ENCODE data around the gene GCK. TPM values are rescaled to one million over a fixed set of nuclear protein-coding genes. Genes with fewer than 3 reads are reported as not detected.

The GCK gene
- total RNA-seq, 2 donors from 2014 or later, result 0.91 to 2.7 TPM

DNA sequence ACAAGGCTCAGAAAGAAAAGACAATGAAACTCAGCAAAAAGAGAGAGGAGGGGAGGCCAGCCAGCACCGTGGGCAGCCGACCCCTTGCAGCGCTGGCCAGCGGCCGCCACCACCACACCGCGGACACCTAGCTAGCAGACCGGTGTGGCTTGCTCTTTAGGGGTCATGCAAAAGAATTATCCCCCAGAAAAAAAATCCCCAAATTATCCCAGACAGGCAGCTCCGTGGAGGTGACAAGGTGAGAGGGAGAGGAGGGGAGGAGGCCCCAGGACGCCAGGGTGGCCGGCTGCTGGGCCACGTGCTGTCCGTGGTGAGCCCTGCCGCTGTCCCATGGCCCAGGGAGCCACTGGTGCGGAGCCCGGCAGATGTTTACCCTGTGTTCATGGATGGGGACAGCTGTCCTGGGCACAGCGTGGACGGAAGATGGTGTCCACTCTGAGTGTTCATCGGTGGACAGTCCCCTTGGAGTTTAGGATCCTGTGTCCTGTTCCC, 28.0 kb upstream of the GCK start:
- TF ChIP-seq POLR2A (IDR thresholded peaks at IDR 0.05), result no peak
- TF ChIP-seq CTCF (IDR thresholded peaks at IDR 0.05), result no peak
- no peak for TF ChIP-seq POLR2AphosphoS5 (IDR thresholded peaks at IDR 0.05)
- intact Hi-C loops (cut with DNase I), result no loop called here
- H3K4me1 ChIP-seq (replicated peaks), result no peaks in the 10 kb centered on the region
- H3K4me3 ChIP-seq, result no peak overlapping the region
- WGBS, result 44% methylated on average over 19 of the region's 19 CpGs
- no peaks in the 10 kb centered on the region for H3K27me3 ChIP-seq (replicated peaks; ENCODE audit: insufficient read depth)
- H3K9me3 ChIP-seq, result no peaks in the 10 kb centered on the region
- no peak for DNase-seq (ENCODE audit: low spot score)
- no peak overlapping the region for H3K27ac ChIP-seq
- H3K36me3 ChIP-seq, result no peaks in the 10 kb centered on the region

DNA sequence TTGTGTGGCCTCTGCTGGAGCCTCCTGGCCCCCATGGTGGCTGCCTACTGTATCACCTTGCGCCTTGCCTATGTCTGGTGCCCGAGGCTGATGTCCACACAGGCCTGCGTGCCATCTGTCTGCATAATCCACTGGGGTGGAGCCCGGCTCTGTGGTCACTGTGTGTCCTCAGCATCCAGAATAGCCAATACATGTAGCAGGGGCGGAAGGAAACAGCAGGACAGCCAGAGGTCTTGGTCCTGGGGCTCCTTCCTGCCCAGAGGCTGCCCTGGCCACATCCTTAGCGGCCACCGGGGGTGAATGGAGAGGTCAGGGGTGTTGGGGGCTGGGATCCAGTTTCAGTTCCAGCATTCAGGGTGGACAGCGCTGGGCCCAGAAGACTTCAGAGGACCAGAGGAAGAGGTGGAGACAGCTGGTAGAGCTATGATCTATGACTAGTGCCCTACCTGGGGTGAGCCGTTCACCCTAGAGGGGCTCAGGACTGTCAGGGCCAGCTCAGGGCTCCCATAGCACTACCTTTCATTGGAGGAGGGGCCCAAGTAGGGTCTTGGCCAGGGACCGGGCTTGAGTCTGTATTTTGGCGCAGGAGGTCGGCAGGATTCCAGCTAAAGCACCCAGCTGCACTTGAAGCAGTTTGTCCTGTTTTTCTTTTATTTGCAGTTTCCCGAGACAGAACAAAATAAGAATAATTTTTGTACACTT, 27.4 kb upstream of the GCK start:
- Histone ChIP-seq H3K36me3 (no peaks in the 10 kb centered on the region), H3K27ac (no peak overlapping the region), H3K27me3 (replicated peaks; ENCODE audit: insufficient read depth) (no peaks in the 10 kb centered on the region), H3K4me1 (replicated peaks) (no peaks in the 10 kb centered on the region), H3K9me3 (no peaks in the 10 kb centered on the region), H3K4me3 (no peak overlapping the region)
- WGBS, result 66% methylated on average over 13 of the region's 13 CpGs
- intact Hi-C loops (cut with DNase I), result no loop called here
- DNase-seq (ENCODE audit: low spot score), result no peak
- no peak for TF ChIP-seq CTCF (IDR thresholded peaks at IDR 0.05)
- TF ChIP-seq POLR2AphosphoS5 (IDR thresholded peaks at IDR 0.05), result no peak
- no peak for TF ChIP-seq POLR2A (IDR thresholded peaks at IDR 0.05)

DNA sequence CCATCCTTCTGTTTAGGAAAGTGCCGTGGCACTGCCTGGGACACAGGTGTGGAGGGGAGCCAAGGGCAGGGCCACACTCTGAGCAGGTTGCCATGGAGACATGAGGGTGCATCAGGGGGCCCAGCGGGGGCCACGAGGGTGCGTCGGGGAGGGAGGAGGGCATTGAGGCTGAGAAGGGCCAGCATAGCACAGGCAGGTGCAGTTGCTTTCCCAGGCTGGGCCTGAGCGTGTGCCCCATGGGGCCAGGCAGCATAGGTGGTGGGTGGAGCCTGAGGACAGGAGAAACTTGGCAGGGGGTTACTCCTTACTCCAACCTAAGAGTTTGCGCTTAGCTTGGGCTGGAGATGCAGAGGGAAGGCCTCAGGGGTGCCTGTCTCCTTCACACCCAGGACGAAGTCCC, 26.8 kb upstream of the GCK start:
- DNase-seq (ENCODE audit: low spot score), result no peak
- H3K27me3 ChIP-seq (replicated peaks; ENCODE audit: insufficient read depth), result no peaks in the 10 kb centered on the region
- H3K36me3 ChIP-seq, result no peaks in the 10 kb centered on the region
- H3K4me3 ChIP-seq, result no peak overlapping the region
- 52% methylated on average over 8 of the region's 8 CpGs for WGBS
- TF ChIP-seq CTCF (IDR thresholded peaks at IDR 0.05) (no peak), POLR2AphosphoS5 (IDR thresholded peaks at IDR 0.05) (no peak), POLR2A (IDR thresholded peaks at IDR 0.05) (no peak)
- H3K27ac ChIP-seq, result no peak overlapping the region
- no peaks in the 10 kb centered on the region for H3K9me3 ChIP-seq
- intact Hi-C loops (cut with DNase I), result no loop called here
- no peaks in the 10 kb centered on the region for H3K4me1 ChIP-seq (replicated peaks)

- H3K4me1 ChIP-seq (replicated peaks), result no peaks in the 10 kb centered on the region
- no peak for DNase-seq (ENCODE audit: low spot score)
- no peaks in the 10 kb centered on the region for H3K27me3 ChIP-seq (replicated peaks; ENCODE audit: insufficient read depth)
- intact Hi-C loops (cut with DNase I), result no loop called here
- H3K36me3 ChIP-seq, result no peaks in the 10 kb centered on the region
- no peaks in the 10 kb centered on the region for H3K9me3 ChIP-seq
- 85% methylated on average over 7 of the region's 7 CpGs for WGBS
- H3K27ac ChIP-seq, result no peak overlapping the region
- H3K4me3 ChIP-seq, result no peak overlapping the region
- TF ChIP-seq POLR2AphosphoS5 (IDR thresholded peaks at IDR 0.05) (no peak), CTCF (IDR thresholded peaks at IDR 0.05) (no peak), POLR2A (IDR thresholded peaks at IDR 0.05) (no peak)
Observed at GRCh38 chr7:44215531-44215930, 26.3 kb upstream of the GCK start.

DNA sequence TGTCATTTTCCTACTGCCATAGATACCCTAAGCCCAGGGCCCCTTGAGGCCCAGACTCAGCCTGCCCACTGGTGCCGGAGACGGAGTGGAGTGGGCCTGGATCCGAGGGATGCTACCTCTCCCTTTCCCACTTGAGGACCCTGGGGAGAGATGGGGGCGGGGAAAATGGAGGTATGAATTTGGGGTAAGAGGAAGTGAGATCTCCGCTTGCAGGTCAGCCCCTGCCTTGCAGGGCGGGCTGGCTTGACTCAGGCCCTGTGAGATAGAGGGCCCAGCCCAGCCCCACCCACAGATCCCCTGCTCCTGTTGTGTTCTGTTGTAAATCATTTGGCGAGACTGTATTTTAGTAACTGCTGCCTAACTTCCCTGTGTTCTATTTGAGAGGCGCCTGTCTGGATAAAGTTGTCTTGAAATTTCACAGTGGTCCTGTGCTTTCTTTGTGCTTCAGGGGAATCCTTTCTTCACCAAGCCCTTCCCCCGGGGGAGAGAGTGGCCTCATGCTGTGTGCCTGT, 24.7 kb upstream of the GCK start:
- peaks cover 0 to under 1% of the 10 kb centered on the region in 2 donors for H3K36me3 ChIP-seq
- H3K9me3 ChIP-seq, result no peaks in the 10 kb centered on the region
- no peaks in the 10 kb centered on the region for H3K4me1 ChIP-seq (replicated peaks)
- DNase-seq (ENCODE audit: low spot score), result no peak
- no peak overlapping the region for H3K27ac ChIP-seq
- WGBS, result 86% methylated on average over 9 of the region's 9 CpGs
- H3K27me3 ChIP-seq (replicated peaks; ENCODE audit: insufficient read depth), result no peaks in the 10 kb centered on the region
- TF ChIP-seq POLR2AphosphoS5 (IDR thresholded peaks at IDR 0.05) (no peak), CTCF (IDR thresholded peaks at IDR 0.05) (no peak)
- intact Hi-C loops (cut with DNase I), result no loop called here
- no peak overlapping the region for H3K4me3 ChIP-seq
